ENCODE measurements around the gene HDC. TPM values are rescaled to one million over a fixed set of nuclear protein-coding genes. Genes with fewer than 3 reads are reported as not detected.

HDC gene
- total and polyA plus RNA-seq, 2 of the 13 experiments (the other 11 are each of a cell fraction or from before 2014, with no cell fraction given) = not detected

DNA sequence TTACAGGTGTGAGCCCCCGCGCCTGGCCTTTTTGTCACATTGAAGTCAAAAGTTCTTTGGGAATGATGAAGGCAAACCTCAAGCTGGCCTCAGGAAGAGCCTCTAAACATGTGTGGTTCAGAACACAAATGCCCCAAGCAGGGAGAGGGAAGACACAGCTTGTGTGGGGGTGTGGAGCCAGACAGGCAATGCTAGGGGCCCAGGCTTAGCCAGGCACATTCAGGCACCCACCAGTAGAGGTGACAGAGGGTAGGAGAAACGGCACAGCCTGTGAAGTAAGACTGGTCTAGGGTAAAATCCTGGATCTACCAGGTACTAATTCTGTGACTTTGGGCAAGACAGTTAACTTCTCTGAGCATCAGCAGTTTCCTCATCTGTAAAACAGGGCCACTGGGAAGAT lies 3.5 kb downstream of the HDC start:
- POLR2A ChIA-PET = no interaction called here
- no peak for FAIRE-seq
- no TSS peak for BruUV-seq (replicated peaks)

More for the DNA sequence above, 3.5 kb downstream of the HDC start:
- in situ Hi-C loops (cut with HindIII; ENCODE audit: extremely low pct_ligation_motif_present, low pct_unique_long_range_greater_than_20kb) (no loop called here), intact Hi-C loops (cut with micrococcal nuclease; ENCODE audit: unreplicated experiment) (no loop called here)
- Histone ChIP-seq H3K27ac (ENCODE audit: extremely low read length, insufficient read depth, low read length) (no peak overlapping the region), H3K79me2 (ENCODE audit: insufficient read depth, low read length) (no peaks in the 10 kb centered on the region), H3K36me3 (replicated peaks in 1 of 2; ENCODE audit: control insufficient read depth in 1 of 2, insufficient read depth in 2 of 2, low read length in 2 of 2) (no peaks in the 10 kb centered on the region), H3K27me3 (ENCODE audit: control insufficient read depth in 1 of 2, insufficient read depth in 2 of 2, low read length in 2 of 2) (no peaks in the 10 kb centered on the region; a peak in 1 of 5 replicates), H3K4me2 (ENCODE audit: low read depth, low read length) (no peak overlapping the region), H4K20me1 (ENCODE audit: insufficient read depth, low read length) (no peaks in the 10 kb centered on the region), H3K4me3 (replicated peaks in 1 of 3; ENCODE audit: insufficient read depth in 1 of 3, low read depth in 2 of 3, low read length in 3 of 3) (no peak overlapping the region), H2AFZ (ENCODE audit: low read length) (no peak overlapping the region), H3K9me3 (ENCODE audit: low read length) (no peaks in the 10 kb centered on the region), H3K4me1 (ENCODE audit: insufficient read depth, low read length) (peaks cover 15% of the 10 kb centered on the region), H3K9ac (ENCODE audit: insufficient read depth, low read depth, low read length) (no peak overlapping the region)
- TF ChIP-seq ELF3 (CRISPR knock-in tag; IDR thresholded peaks at IDR 0.05) (no peak), ZNF296 (CRISPR knock-in tag; conservative IDR thresholded peaks at IDR 0.05) (no peak), KDM3A (CRISPR knock-in tag; IDR thresholded peaks at IDR 0.05; ENCODE audit: low read depth) (no peak), SP5 (CRISPR knock-in tag; IDR thresholded peaks at IDR 0.05; ENCODE audit: borderline replicate concordance, low read depth) (no peak), ZNF556 (CRISPR knock-in tag; IDR thresholded peaks at IDR 0.05; ENCODE audit: borderline replicate concordance) (no peak), SMYD3 (CRISPR knock-in tag; IDR thresholded peaks at IDR 0.05) (no peak), ZNF34 (CRISPR knock-in tag; IDR thresholded peaks at IDR 0.05; ENCODE audit: borderline replicate concordance) (no peak), GATAD1 (CRISPR knock-in tag; IDR thresholded peaks at IDR 0.05) (no peak)
- TF ChIP-seq, protein P1, sequence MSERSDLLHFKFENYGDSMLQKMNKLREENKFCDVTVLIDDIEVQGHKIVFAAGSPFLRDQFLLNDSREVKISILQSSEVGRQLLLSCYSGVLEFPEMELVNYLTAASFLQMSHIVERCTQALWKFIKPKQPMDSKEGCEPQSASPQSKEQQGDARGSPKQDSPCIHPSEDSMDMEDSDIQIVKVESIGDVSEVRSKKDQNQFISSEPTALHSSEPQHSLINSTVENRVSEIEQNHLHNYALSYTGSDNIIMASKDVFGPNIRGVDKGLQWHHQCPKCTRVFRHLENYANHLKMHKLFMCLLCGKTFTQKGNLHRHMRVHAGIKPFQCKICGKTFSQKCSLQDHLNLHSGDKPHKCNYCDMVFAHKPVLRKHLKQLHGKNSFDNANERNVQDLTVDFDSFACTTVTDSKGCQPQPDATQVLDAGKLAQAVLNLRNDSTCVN (CRISPR knock-in tag; IDR thresholded peaks at IDR 0.05; ENCODE audit: borderline replicate concordance) = no peak
- TF ChIP-seq, protein P2, sequence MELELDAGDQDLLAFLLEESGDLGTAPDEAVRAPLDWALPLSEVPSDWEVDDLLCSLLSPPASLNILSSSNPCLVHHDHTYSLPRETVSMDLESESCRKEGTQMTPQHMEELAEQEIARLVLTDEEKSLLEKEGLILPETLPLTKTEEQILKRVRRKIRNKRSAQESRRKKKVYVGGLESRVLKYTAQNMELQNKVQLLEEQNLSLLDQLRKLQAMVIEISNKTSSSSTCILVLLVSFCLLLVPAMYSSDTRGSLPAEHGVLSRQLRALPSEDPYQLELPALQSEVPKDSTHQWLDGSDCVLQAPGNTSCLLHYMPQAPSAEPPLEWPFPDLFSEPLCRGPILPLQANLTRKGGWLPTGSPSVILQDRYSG (CRISPR knock-in tag; IDR thresholded peaks at IDR 0.05) = no peak
- TF ChIP-seq, protein P3, sequence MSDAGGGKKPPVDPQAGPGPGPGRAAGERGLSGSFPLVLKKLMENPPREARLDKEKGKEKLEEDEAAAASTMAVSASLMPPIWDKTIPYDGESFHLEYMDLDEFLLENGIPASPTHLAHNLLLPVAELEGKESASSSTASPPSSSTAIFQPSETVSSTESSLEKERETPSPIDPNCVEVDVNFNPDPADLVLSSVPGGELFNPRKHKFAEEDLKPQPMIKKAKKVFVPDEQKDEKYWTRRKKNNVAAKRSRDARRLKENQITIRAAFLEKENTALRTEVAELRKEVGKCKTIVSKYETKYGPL (CRISPR knock-in tag; IDR thresholded peaks at IDR 0.05) = no peak
- DNase-seq (ENCODE audit: low spot score) (no peak), ATAC-seq (peak; percentile 93)
- CTCF ChIA-PET (ENCODE audit: low intra/inter-chr PET ratio, low total read pairs) = no interaction called here
- WGBS (ENCODE audit: low lambda C conversion rate) = 71% methylated on average over 3 of the region's 3 CpGs
